Measurements from ENCODE around the gene RELN.

The RELN gene

GRCh38 chr7:103632972-103633371, 356.5 kb downstream of the RELN start:
- no peaks in the 10 kb centered on the region for H3K9me3 ChIP-seq (ENCODE audit: control insufficient read depth, insufficient read depth, low read length)
- H3K4me1 ChIP-seq (ENCODE audit: insufficient read depth, low read length), result no peaks in the 10 kb centered on the region
- no peaks in the 10 kb centered on the region for H3K36me3 ChIP-seq (ENCODE audit: insufficient read depth, low read length)
- H3K9ac ChIP-seq (ENCODE audit: low read depth, low read length), result no peak overlapping the region

GRCh38 chr7:103632005-103632639, 357.3 kb downstream of the RELN start:
- no peaks in the 10 kb centered on the region for H3K36me3 ChIP-seq (ENCODE audit: insufficient read depth, low read length)
- H3K9ac ChIP-seq (ENCODE audit: low read depth, low read length), result no peak overlapping the region
- no peaks in the 10 kb centered on the region for H3K4me1 ChIP-seq (ENCODE audit: insufficient read depth, low read length)
- H3K9me3 ChIP-seq (ENCODE audit: control insufficient read depth, insufficient read depth, low read length), result no peaks in the 10 kb centered on the region

- Histone ChIP-seq H3K9me3 (ENCODE audit: control insufficient read depth, insufficient read depth, low read length) (no peaks in the 10 kb centered on the region), H3K4me1 (ENCODE audit: insufficient read depth, low read length) (no peaks in the 10 kb centered on the region), H3K36me3 (ENCODE audit: insufficient read depth, low read length) (no peaks in the 10 kb centered on the region), H3K9ac (ENCODE audit: low read depth, low read length) (no peak overlapping the region)
Measured at GRCh38 chr7:103630318-103630717, 359.1 kb downstream of the RELN start.

GRCh38 chr7:103628742-103629141, 360.7 kb downstream of the RELN start:
- Histone ChIP-seq H3K4me1 (ENCODE audit: insufficient read depth, low read length) (no peaks in the 10 kb centered on the region), H3K9me3 (ENCODE audit: control insufficient read depth, insufficient read depth, low read length) (no peaks in the 10 kb centered on the region), H3K36me3 (ENCODE audit: insufficient read depth, low read length) (no peaks in the 10 kb centered on the region), H3K9ac (ENCODE audit: low read depth, low read length) (no peak overlapping the region)

- Histone ChIP-seq H3K9me3 (ENCODE audit: control insufficient read depth, insufficient read depth, low read length) (no peaks in the 10 kb centered on the region), H3K9ac (ENCODE audit: low read depth, low read length) (no peak overlapping the region), H3K4me1 (ENCODE audit: insufficient read depth, low read length) (no peaks in the 10 kb centered on the region), H3K36me3 (ENCODE audit: insufficient read depth, low read length) (no peaks in the 10 kb centered on the region)
Measured at GRCh38 chr7:103626776-103627175, 362.7 kb downstream of the RELN start.

- Histone ChIP-seq H3K36me3 (ENCODE audit: insufficient read depth, low read length) (no peaks in the 10 kb centered on the region), H3K9ac (ENCODE audit: low read depth, low read length) (no peak overlapping the region), H3K4me1 (ENCODE audit: insufficient read depth, low read length) (no peaks in the 10 kb centered on the region), H3K9me3 (ENCODE audit: control insufficient read depth, insufficient read depth, low read length) (no peaks in the 10 kb centered on the region)
Measured at GRCh38 chr7:103622274-103622673, 367.2 kb downstream of the RELN start.

GRCh38 chr7:103613655-103614642, 375.5 kb downstream of the RELN start:
- H3K9me3 ChIP-seq (ENCODE audit: control insufficient read depth, insufficient read depth, low read length), result no peaks in the 10 kb centered on the region
- no peak overlapping the region for H3K9ac ChIP-seq (ENCODE audit: low read depth, low read length)
- no peaks in the 10 kb centered on the region for H3K36me3 ChIP-seq (ENCODE audit: insufficient read depth, low read length)
- no peaks in the 10 kb centered on the region for H3K4me1 ChIP-seq (ENCODE audit: insufficient read depth, low read length)

- Histone ChIP-seq H3K9me3 (ENCODE audit: control insufficient read depth, insufficient read depth, low read length) (no peaks in the 10 kb centered on the region), H3K9ac (ENCODE audit: low read depth, low read length) (no peak overlapping the region), H3K4me1 (ENCODE audit: insufficient read depth, low read length) (no peaks in the 10 kb centered on the region), H3K36me3 (ENCODE audit: insufficient read depth, low read length) (no peaks in the 10 kb centered on the region)
Measured at GRCh38 chr7:103609778-103610177, 379.7 kb downstream of the RELN start.

GRCh38 chr7:103605640-103606039, 383.8 kb downstream of the RELN start:
- Histone ChIP-seq H3K36me3 (ENCODE audit: insufficient read depth, low read length) (no peaks in the 10 kb centered on the region), H3K9ac (ENCODE audit: low read depth, low read length) (no peak overlapping the region), H3K9me3 (ENCODE audit: control insufficient read depth, insufficient read depth, low read length) (no peaks in the 10 kb centered on the region), H3K4me1 (ENCODE audit: insufficient read depth, low read length) (no peaks in the 10 kb centered on the region)

- H3K4me1 ChIP-seq (ENCODE audit: insufficient read depth, low read length), result no peaks in the 10 kb centered on the region
- no peaks in the 10 kb centered on the region for H3K9me3 ChIP-seq (ENCODE audit: control insufficient read depth, insufficient read depth, low read length)
- H3K36me3 ChIP-seq (ENCODE audit: insufficient read depth, low read length), result no peaks in the 10 kb centered on the region
- no peak overlapping the region for H3K9ac ChIP-seq (ENCODE audit: low read depth, low read length)
Measured at GRCh38 chr7:103598326-103598905, 391.0 kb downstream of the RELN start.

- H3K36me3 ChIP-seq (ENCODE audit: insufficient read depth, low read length), result no peaks in the 10 kb centered on the region
- no peaks in the 10 kb centered on the region for H3K4me1 ChIP-seq (ENCODE audit: insufficient read depth, low read length)
- H3K9me3 ChIP-seq (ENCODE audit: control insufficient read depth, insufficient read depth, low read length), result no peaks in the 10 kb centered on the region
- H3K9ac ChIP-seq (ENCODE audit: low read depth, low read length), result no peak overlapping the region
Measured at GRCh38 chr7:103597606-103598005, 391.9 kb downstream of the RELN start.

GRCh38 chr7:103594186-103594585, 395.3 kb downstream of the RELN start:
- Histone ChIP-seq H3K36me3 (ENCODE audit: insufficient read depth, low read length) (no peaks in the 10 kb centered on the region), H3K9me3 (ENCODE audit: control insufficient read depth, insufficient read depth, low read length) (no peaks in the 10 kb centered on the region), H3K9ac (ENCODE audit: low read depth, low read length) (no peak overlapping the region), H3K4me1 (ENCODE audit: insufficient read depth, low read length) (no peaks in the 10 kb centered on the region)

GRCh38 chr7:103593691-103594090, 395.8 kb downstream of the RELN start:
- Histone ChIP-seq H3K9me3 (ENCODE audit: control insufficient read depth, insufficient read depth, low read length) (no peaks in the 10 kb centered on the region), H3K9ac (ENCODE audit: low read depth, low read length) (no peak overlapping the region), H3K36me3 (ENCODE audit: insufficient read depth, low read length) (no peaks in the 10 kb centered on the region), H3K4me1 (ENCODE audit: insufficient read depth, low read length) (no peaks in the 10 kb centered on the region)

GRCh38 chr7:103592844-103593243, 396.6 kb downstream of the RELN start:
- H3K4me1 ChIP-seq (ENCODE audit: insufficient read depth, low read length), result no peaks in the 10 kb centered on the region
- H3K36me3 ChIP-seq (ENCODE audit: insufficient read depth, low read length), result no peaks in the 10 kb centered on the region
- no peak overlapping the region for H3K9ac ChIP-seq (ENCODE audit: low read depth, low read length)
- no peaks in the 10 kb centered on the region for H3K9me3 ChIP-seq (ENCODE audit: control insufficient read depth, insufficient read depth, low read length)

GRCh38 chr7:103592187-103592586, 397.3 kb downstream of the RELN start:
- no peak overlapping the region for H3K9ac ChIP-seq (ENCODE audit: low read depth, low read length)
- H3K9me3 ChIP-seq (ENCODE audit: control insufficient read depth, insufficient read depth, low read length), result no peaks in the 10 kb centered on the region
- H3K4me1 ChIP-seq (ENCODE audit: insufficient read depth, low read length), result no peaks in the 10 kb centered on the region
- H3K36me3 ChIP-seq (ENCODE audit: insufficient read depth, low read length), result no peaks in the 10 kb centered on the region

Data from ES-I3 (cell line).